ENCODE results near the gene MKNK1. TPM values are rescaled to one million over a fixed set of nuclear protein-coding genes. Genes with fewer than 3 reads are reported as not detected.

Gene MKNK1
- total RNA-seq, 4 donors from 2014 or later: 15.8 to 39.1 (median 27.4) TPM

DNA sequence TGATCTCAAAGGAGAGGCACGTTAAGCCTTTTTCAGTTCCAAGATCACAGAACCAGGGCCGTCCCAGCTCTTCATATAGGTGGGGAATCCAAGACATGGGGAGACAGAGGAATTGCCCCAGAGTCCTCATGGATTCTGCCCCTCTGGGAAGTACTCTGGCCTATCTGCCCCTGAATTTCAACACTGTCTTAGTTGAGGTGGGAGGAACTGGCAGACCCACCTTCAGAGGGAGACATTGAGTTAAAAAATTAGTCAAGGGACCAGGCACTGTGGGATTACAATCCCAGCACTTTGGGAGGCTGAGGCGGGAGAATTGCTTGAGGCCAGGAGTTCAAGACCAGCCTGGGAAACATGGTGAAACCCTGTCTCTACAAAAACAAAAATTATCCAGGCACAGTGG is 50.6 kb downstream of the MKNK1 start:
- TF ChIP-seq POLR2AphosphoS5 (IDR thresholded peaks at IDR 0.05) (no peak), POLR2A (IDR thresholded peaks at IDR 0.05) (no peak), CTCF (IDR thresholded peaks at IDR 0.05) (no peak), EP300 (IDR thresholded peaks at IDR 0.05) (no peak)
- no peak overlapping the region for H3K4me3 ChIP-seq
- H3K27me3 ChIP-seq: peaks cover 9% of the 10 kb centered on the region
- no peak for DNase-seq (ENCODE audit: low spot score in 2 of 2)
- H3K9me3 ChIP-seq: no peaks in the 10 kb centered on the region
- no peak overlapping the region for H3K27ac ChIP-seq
- peaks cover 24% of the 10 kb centered on the region for H3K4me1 ChIP-seq
- peaks cover 7% of the 10 kb centered on the region for H3K36me3 ChIP-seq
- 97% methylated on average over 3 of the region's 3 CpGs for WGBS

DNA sequence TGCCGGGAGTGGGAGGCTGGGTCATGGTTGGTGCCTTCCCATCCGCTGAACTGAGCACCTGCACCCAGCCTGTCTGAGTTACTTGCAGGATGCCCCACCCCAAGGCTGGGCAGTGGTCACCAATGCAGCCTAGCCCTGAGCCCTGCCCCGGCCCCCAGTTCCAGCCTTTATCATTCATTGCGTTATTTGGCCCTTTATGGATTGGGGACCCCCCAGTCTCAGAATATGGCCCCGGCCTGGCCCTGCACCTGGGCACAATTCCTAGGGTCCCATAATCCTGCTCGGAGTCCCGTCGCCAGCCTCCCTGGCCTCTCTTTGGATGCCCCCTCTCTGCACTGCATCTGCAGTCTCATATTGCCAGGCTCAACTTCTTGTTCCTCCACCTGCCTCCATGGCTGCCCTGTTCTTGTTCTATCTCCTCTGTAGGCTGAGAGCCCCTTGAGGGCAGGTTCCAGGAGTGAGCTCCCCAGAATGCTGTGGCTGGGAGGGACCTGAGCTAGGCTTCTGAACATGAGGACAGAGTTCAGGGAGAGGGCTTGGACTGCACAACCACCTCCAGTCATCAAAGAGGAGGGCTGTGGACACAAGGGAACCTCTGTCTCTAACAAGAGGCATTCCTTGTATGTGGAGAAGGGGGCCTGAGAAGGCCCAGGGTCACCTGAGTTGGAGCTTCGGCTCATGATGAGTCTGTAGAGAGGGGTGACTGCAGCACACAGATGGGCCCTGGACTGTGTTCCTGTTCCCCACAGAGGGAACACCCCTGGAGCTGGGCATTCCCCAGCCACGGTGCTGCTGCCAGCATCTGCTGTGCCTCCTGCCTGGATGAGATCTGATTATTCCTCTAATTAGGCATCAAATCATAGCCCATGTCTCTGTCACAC is 51.5 kb downstream of the MKNK1 start:
- Histone ChIP-seq H3K9me3 (no peaks in the 10 kb centered on the region), H3K4me3 (no peak overlapping the region), H3K27ac (no peak overlapping the region), H3K4me1 (peaks cover 19% of the 10 kb centered on the region), H3K27me3 (peaks cover 9% of the 10 kb centered on the region), H3K36me3 (no peaks in the 10 kb centered on the region)
- 85% methylated on average over 10 of the region's 10 CpGs for WGBS
- no peak for TF ChIP-seq EP300 (IDR thresholded peaks at IDR 0.05)
- TF ChIP-seq POLR2A (IDR thresholded peaks at IDR 0.05): no peak
- TF ChIP-seq POLR2AphosphoS5 (IDR thresholded peaks at IDR 0.05): no peak
- no peak for TF ChIP-seq CTCF (IDR thresholded peaks at IDR 0.05)
- peak in 1 of 2 donors; percentile 44 for DNase-seq (ENCODE audit: low spot score in 2 of 2)

DNA sequence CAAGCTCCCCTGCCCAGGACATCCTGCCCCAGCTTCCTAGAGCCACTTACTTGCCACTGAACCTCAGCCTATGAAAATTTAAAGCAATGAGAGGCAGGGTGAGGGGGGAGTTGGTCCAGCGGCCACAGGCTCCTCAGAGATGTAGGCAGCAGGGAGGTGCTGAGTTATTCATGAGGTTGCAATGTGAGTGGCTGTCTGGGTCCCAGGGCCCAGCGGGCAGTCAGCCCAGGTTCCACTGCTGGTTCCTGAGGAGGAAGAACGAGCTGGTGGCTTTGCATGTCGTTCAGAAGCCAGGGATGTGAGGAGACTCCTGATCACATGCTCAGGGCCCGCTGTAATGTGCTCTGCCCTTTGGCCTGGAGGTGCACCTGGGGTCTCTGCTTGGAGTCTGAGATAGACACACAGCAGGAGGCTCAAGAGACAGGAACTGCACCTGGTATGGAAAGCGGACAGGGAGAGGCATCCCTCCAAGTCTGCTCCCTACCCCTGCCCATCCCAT is 52.4 kb downstream of the MKNK1 start, which contains the start of gene KNCN:
TSS of gene KNCN (minus strand) at position 51 of the 499 bp plus-strand sequence. CDS start 432 bp downstream, outside the sequence.
- Histone ChIP-seq H3K9me3 (no peaks in the 10 kb centered on the region), H3K36me3 (no peaks in the 10 kb centered on the region), H3K4me3 (no peak within 1 kb of the TSS), H3K27me3 (peaks cover 14% of the 10 kb centered on the region), H3K4me1 (peaks cover 11% of the 10 kb centered on the region), H3K27ac (no peak within 1 kb of the TSS)
- TF ChIP-seq EP300 (IDR thresholded peaks at IDR 0.05) (no peak), POLR2A (IDR thresholded peaks at IDR 0.05) (no peak), CTCF (IDR thresholded peaks at IDR 0.05) (no peak), POLR2AphosphoS5 (IDR thresholded peaks at IDR 0.05) (no peak)
- WGBS: 81% methylated on average over 4 of the region's 6 CpGs
- DNase-seq (ENCODE audit: low spot score in 2 of 2): peak in 1 of 2 donors; percentile 46

GRCh38 chr1:46550751-46551231 is 53.3 kb downstream of the MKNK1 start:
- H3K4me3 ChIP-seq: no peak overlapping the region
- H3K36me3 ChIP-seq: no peaks in the 10 kb centered on the region
- TF ChIP-seq POLR2AphosphoS5 (IDR thresholded peaks at IDR 0.05) (no peak), EP300 (IDR thresholded peaks at IDR 0.05) (no peak), POLR2A (IDR thresholded peaks at IDR 0.05) (no peak), CTCF (IDR thresholded peaks at IDR 0.05) (no peak)
- DNase-seq (ENCODE audit: low spot score in 2 of 2): no peak
- peaks cover 21% of the 10 kb centered on the region for H3K27me3 ChIP-seq
- no peaks in the 10 kb centered on the region for H3K9me3 ChIP-seq
- no peak overlapping the region for H3K27ac ChIP-seq
- peaks cover 11% of the 10 kb centered on the region for H3K4me1 ChIP-seq
- WGBS: 49% methylated on average over 17 of the region's 17 CpGs

All from suprapubic skin (tissue), 4 donors.